Mucosa of descending colon (tissue), 3 donors: ENCODE results near the gene TMEM252. TPM values are rescaled to one million over a fixed set of nuclear protein-coding genes. Genes with fewer than 3 reads are reported as not detected.

Experiments
- ATAC-seq: fragments of 200-7000 bp; cut with Tn5 transposase; one replicate; pipeline ENCODE4 v1.9.1; 2020; ENCODE audit warnings: mild to moderate bottlenecking, moderate library complexity
- DNase-seq, 3 donors: peaks; one replicate each; pipeline ENCODE4 v3.0.0-alpha.2; 2020
- H3K36me3 ChIP-seq: fragments of 200-600 bp; one replicate; pipeline ENCODE4 v1.8.0; 2021; ENCODE audit warnings: low read depth, mild to moderate bottlenecking
- H3K4me1 ChIP-seq: fragments of 200-600 bp; one replicate; pipeline ENCODE4 v1.8.0; 2021; ENCODE audit warnings: low read depth, mild to moderate bottlenecking
- H3K4me3 ChIP-seq: fragments of 200-600 bp; one replicate; pipeline ENCODE4 v1.8.0; 2021; ENCODE audit warnings: mild to moderate bottlenecking
- H3K9me3 ChIP-seq: fragments of 200-600 bp; one replicate; pipeline ENCODE4 v1.8.0; 2021; ENCODE audit warnings: mild to moderate bottlenecking
- CTCF ChIP-seq: fragments of 200-600 bp; IDR thresholded peaks from one replicate; pipeline ENCODE4 v1.8.0; 2022; ENCODE audit warnings: antibody characterized with exemption, mild to moderate bottlenecking
- intact Hi-C, 2 donors: fragments of 100-400 bp; cut with DNase I in 1 of 2; cut with micrococcal nuclease in 1 of 2; formaldehyde crosslinking; loops; one replicate each; pipeline versions ENCODE4 v1.11.0 to v1.11.1; 2022; cut with DNase I, micrococcal nuclease
- total RNA-seq, 3 donors: library from RNA; stranded (reverse); fragmentation: NEBNext Ultra II Directional in 2 of 3; extraction: Animal tissue kit (Norgen Biotek cat#: 25700) in 2 of 3; gene quantifications; one replicate each; pipeline versions ENCODE4 v1.2.1 to v1.2.4, GENCODE V29; 2021 to 2023
- donor health status: DM: no; HTN: no; CAD: no; lungs with moderate emphysema.
- donor health status: DM: no; HTN: no; CAD: no.
- donor health status: DM: no; HTN: yes; CAD: no.

TMEM252 gene
- total RNA-seq, 3 donors from 2014 or later: 0.46 TPM; not detected in 2

GRCh38 chr9:68506551-68506950, 34.1 kb downstream of the TMEM252 start:
- intact Hi-C loops: loop anchor here in 1 of 2 donors (10.0 kb wide), 1 partner anchor 62 kb away; no protein-coding TSS in a partner anchor
- Histone ChIP-seq H3K36me3 (no peaks in the 10 kb centered on the region), H3K9me3 (no peaks in the 10 kb centered on the region), H3K4me1 (peaks cover 8% of the 10 kb centered on the region), H3K4me3 (no peak overlapping the region)
- TF ChIP-seq CTCF: no peak
- ATAC-seq (no peak), DNase-seq (no peak)

GRCh38 chr9:68505681-68506409, 34.8 kb downstream of the TMEM252 start:
- no peak for TF ChIP-seq CTCF
- intact Hi-C loops: loop anchor here in 1 of 2 donors (10.0 kb wide), 1 partner anchor 61 kb away; no protein-coding TSS in a partner anchor
- ATAC-seq: peak; percentile 65

DNA sequence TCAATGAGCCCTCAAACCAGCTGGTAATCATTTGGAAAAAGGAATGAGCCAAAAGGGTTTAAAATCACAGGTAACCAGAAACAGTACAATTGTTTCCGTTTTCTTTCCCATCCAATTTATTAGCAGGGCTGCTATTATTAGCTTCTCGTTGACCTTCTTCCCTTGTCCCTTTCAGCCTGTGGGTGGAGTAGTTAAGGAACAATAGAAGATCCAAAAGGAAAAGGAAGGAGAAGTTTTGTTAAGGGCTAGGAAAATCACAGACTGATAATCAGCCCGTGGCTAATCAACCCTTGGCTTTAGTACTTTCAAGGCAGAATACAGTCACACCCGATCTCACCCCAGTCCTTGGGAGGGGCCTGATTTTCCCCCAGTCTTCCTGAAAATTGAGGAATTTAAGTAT, 38.4 kb downstream of the TMEM252 start:
- TF ChIP-seq CTCF: no peak
- peaks cover 8% of the 10 kb centered on the region for H3K4me1 ChIP-seq
- no peak for DNase-seq
- no peaks in the 10 kb centered on the region for H3K9me3 ChIP-seq
- ATAC-seq: no peak
- no peaks in the 10 kb centered on the region for H3K36me3 ChIP-seq
- intact Hi-C loops: loop anchor here in 1 of 2 donors (10.0 kb wide), 1 partner anchor 57 kb away; no protein-coding TSS in a partner anchor
- no peak overlapping the region for H3K4me3 ChIP-seq

More at GRCh38 chr9:68505681-68506409, 34.8 kb downstream of the TMEM252 start:
- no peaks in the 10 kb centered on the region for H3K9me3 ChIP-seq
- H3K36me3 ChIP-seq: no peaks in the 10 kb centered on the region
- H3K4me3 ChIP-seq: no peak overlapping the region
- no peak for DNase-seq
- peaks cover 8% of the 10 kb centered on the region for H3K4me1 ChIP-seq

- no peak for ATAC-seq
- H3K4me1 ChIP-seq: peaks cover 2% of the 10 kb centered on the region
- intact Hi-C loops: loop anchor here in 1 of 2 donors (10.0 kb wide), 1 partner anchor 56 kb away; no protein-coding TSS in a partner anchor
- no peak overlapping the region for H3K4me3 ChIP-seq
- TF ChIP-seq CTCF: no peak
- no peaks in the 10 kb centered on the region for H3K36me3 ChIP-seq
- H3K9me3 ChIP-seq: no peaks in the 10 kb centered on the region
- DNase-seq: no peak
Observed at GRCh38 chr9:68500457-68501381, 40.0 kb downstream of the TMEM252 start.

GRCh38 chr9:68498816-68499215, 41.9 kb downstream of the TMEM252 start:
- ATAC-seq: no peak
- H3K4me3 ChIP-seq: no peak overlapping the region
- DNase-seq: no peak
- H3K4me1 ChIP-seq: no peaks in the 10 kb centered on the region
- intact Hi-C loops: no loop called here
- no peaks in the 10 kb centered on the region for H3K9me3 ChIP-seq
- TF ChIP-seq CTCF: no peak
- no peaks in the 10 kb centered on the region for H3K36me3 ChIP-seq
